GM10266 (cell line): ENCODE measurements around the gene KDM5B.
"Not testable (repeated sequence)": the region's sequence is repeated elsewhere in the genome, so short reads cannot be mapped to it uniquely, and the experiment has no call there.

Experiments used
- DNase-seq: peaks from one replicate; pipeline ENCODE4 v3.0.0; 2012; ENCODE audit errors: extremely low spot score
- TF ChIP-seq, protein P1 (sequence below): IDR thresholded peaks from 2 replicates; pipeline ENCODE4 v1.5.1; 2012; ENCODE audit warnings: mild to moderate bottlenecking, low read depth; ENCODE audit not compliant: control insufficient read depth, insufficient read depth; ENCODE audit errors: missing control alignments

Gene KDM5B

GRCh38 chr1:202733251-202733650 lies 75.0 kb downstream of the KDM5B start:
- no peak for DNase-seq
- TF ChIP-seq, protein P1, sequence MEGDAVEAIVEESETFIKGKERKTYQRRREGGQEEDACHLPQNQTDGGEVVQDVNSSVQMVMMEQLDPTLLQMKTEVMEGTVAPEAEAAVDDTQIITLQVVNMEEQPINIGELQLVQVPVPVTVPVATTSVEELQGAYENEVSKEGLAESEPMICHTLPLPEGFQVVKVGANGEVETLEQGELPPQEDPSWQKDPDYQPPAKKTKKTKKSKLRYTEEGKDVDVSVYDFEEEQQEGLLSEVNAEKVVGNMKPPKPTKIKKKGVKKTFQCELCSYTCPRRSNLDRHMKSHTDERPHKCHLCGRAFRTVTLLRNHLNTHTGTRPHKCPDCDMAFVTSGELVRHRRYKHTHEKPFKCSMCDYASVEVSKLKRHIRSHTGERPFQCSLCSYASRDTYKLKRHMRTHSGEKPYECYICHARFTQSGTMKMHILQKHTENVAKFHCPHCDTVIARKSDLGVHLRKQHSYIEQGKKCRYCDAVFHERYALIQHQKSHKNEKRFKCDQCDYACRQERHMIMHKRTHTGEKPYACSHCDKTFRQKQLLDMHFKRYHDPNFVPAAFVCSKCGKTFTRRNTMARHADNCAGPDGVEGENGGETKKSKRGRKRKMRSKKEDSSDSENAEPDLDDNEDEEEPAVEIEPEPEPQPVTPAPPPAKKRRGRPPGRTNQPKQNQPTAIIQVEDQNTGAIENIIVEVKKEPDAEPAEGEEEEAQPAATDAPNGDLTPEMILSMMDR = no peak

DNA sequence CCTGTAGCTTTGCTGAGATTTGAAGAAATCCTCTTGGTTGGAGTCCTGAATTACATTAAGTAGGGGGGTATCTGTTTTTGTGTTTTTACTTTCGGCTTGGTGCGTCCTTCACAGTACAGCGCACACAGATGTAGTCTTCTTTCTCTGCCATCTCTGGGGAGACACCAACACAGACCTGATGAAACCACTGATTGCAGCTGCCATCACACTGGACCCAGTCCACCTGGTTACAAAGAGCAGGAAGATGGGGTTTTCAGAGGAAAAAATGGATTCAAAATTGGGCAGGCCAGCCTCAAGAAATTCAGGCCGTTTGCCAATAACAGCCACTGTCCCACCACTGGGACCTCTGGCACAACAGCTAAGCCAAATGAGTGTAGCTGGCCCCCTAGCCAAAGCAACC lies 79.3 kb downstream of the KDM5B start:
- TF ChIP-seq, protein P1 = no peak
- no peak for DNase-seq

- TF ChIP-seq, protein P1 = no peak
- DNase-seq = no peak
Observed at GRCh38 chr1:202725526-202725925, 82.7 kb downstream of the KDM5B start.

DNA sequence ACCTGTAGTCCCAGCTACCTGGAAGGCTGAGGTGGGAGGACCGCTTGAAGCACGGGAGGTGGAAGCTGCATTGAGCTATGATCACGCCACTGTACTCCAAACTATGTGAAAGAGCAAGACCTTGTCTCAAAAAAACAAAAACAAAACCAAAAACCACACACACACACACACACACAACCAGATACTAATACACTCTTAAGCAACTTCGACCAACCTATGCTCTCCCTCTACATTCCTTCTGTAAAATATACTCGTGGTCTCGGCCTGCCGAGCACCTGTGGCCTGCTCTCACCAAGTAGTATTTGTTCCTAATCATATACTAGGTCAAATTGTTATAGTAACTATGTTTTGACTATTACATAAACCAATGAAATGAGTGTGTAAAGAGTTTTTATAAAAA lies 84.5 kb downstream of the KDM5B start:
- no peak for DNase-seq
- TF ChIP-seq, protein P1 = no peak

DNA sequence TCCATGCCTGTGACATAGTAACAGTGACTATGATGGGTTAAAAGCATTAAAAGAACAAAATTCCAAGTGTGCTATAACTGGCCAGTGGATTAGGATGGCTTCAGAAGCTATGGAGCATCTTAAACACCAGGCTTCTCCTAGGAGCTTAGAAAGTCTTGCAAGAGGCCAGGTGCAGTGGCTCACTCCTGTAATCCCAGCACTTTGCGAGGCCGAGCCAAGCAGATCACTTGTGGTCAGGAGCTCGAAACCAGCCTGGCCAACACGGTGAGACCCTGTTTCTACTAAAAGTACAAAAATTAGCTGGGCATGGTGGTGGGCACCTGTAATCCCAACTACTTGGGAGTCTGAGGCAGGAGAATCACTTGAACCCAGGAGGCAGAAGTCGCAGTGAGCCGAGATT lies 85.2 kb downstream of the KDM5B start:
- DNase-seq = not testable (repeated sequence)

DNA sequence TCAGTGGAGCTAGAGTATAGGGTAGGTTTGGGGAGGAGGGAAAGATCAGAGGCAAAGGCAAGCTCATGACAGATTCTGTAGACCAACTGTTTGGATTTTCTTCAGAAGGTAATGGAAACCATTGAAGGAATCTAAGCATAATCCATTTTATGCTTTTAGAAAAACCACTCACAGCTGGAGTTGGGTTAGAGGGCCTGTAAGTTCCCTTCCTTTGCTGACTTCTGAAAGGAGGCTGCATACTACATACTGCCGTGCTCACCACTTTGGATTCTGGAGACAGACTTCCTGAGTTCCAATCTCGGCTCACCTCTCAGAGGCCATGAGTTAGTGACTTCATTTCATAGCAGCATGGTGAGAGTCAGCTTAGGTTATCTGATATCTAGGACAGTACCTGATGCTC lies 91.6 kb downstream of the KDM5B start:
- TF ChIP-seq, protein P1 = no peak

GRCh38 chr1:202714202-202714601 lies 94.0 kb downstream of the KDM5B start:
- not testable (repeated sequence) for DNase-seq

More for the DNA sequence above, 91.6 kb downstream of the KDM5B start:
- no peak for DNase-seq

DNA sequence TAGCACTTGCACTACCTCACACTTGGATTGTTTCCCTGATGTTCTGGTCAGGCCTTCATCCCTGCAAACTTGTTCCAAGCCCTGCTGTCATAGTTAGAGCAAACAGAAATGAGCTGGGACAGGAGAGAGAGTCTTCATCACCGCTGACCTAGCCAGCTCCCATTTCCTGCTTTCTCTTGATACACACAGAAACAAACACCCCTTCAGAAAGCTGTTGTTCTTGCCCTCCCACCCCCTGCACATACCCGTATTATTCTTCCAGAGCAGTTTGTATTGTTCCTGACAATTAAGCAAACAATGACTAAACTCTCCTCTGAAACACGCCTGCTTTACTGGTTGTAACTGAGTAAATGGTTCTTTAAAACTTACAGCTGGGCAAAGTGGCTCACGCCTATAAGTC lies 95.1 kb downstream of the KDM5B start:
- DNase-seq = no peak
- TF ChIP-seq, protein P1 = no peak
